ENCODE measurements around the gene GPATCH8.

The GPATCH8 gene

GRCh38 chr17:44444735-44445105 is 58.5 kb downstream of the GPATCH8 start:
- Histone ChIP-seq H3K27me3 (ENCODE audit: insufficient read depth, low read depth) (no peaks in the 10 kb centered on the region), H3K27ac (no peak overlapping the region), H3K4me1 (ENCODE audit: low read depth, poor library complexity, severe bottlenecking) (peaks cover 9% of the 10 kb centered on the region), H3K9ac (no peak overlapping the region), H3K36me3 (ENCODE audit: insufficient read depth) (no peaks in the 10 kb centered on the region), H2AFZ (ENCODE audit: low read depth) (no peak overlapping the region), H3K4me2 (no peak overlapping the region), H3K79me2 (ENCODE audit: insufficient read depth, low read depth) (peaks cover 46% of the 10 kb centered on the region; the same call in 1 of the 2 replicates), H3K4me3 (IDR thresholded peaks at IDR 0.05; ENCODE audit: insufficient read depth, low read depth, low read length) (no peak overlapping the region), H4K20me1 (ENCODE audit: insufficient read depth) (no peaks in the 10 kb centered on the region; the same call in 1 of the 2 replicates)
- TF ChIP-seq CTCF (conservative IDR thresholded peaks at IDR 0.05; ENCODE audit: low read depth, low read length) = no peak

DNA sequence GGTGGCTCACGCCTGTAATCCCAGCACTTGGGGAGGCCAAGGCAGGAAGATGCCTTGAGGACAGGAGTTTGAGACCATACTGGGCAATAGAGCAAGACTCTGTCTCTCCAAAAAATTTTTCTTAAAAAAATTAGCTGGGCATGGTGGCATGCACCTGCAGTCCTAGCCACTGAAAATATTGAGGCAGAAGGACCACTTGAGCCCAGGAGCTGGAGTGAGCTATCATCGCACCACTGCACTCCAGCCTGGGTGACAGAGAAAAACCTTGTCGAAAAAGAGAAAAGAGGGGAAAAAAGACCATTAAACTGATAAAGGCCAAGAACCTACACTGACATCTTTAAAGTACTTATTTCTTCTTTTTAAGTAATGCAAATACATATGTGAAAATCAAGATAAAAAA is 60.4 kb downstream of the GPATCH8 start:
- Histone ChIP-seq H3K27me3 (ENCODE audit: insufficient read depth, low read depth) (no peaks in the 10 kb centered on the region), H3K4me2 (no peak overlapping the region), H4K20me1 (ENCODE audit: insufficient read depth) (no peaks in the 10 kb centered on the region; the same call in 1 of the 2 replicates), H3K4me1 (ENCODE audit: low read depth, poor library complexity, severe bottlenecking) (peaks cover 28% of the 10 kb centered on the region), H3K27ac (no peak overlapping the region), H3K4me3 (IDR thresholded peaks at IDR 0.05; ENCODE audit: insufficient read depth, low read depth, low read length) (no peak overlapping the region), H2AFZ (ENCODE audit: low read depth) (no peak overlapping the region), H3K79me2 (ENCODE audit: insufficient read depth, low read depth) (peaks cover 39% of the 10 kb centered on the region; the same call in 1 of the 2 replicates), H3K36me3 (ENCODE audit: insufficient read depth) (no peaks in the 10 kb centered on the region), H3K9ac (no peak overlapping the region)
- TF ChIP-seq CTCF (conservative IDR thresholded peaks at IDR 0.05; ENCODE audit: low read depth, low read length) = no peak

GRCh38 chr17:44439168-44439567 is 64.0 kb downstream of the GPATCH8 start:
- no peaks in the 10 kb centered on the region for H4K20me1 ChIP-seq (ENCODE audit: insufficient read depth)
- peaks cover 58% of the 10 kb centered on the region for H3K4me1 ChIP-seq (ENCODE audit: low read depth, poor library complexity, severe bottlenecking)
- H3K9ac ChIP-seq = no peak overlapping the region
- TF ChIP-seq CTCF (conservative IDR thresholded peaks at IDR 0.05; ENCODE audit: low read depth, low read length) = no peak
- H3K4me2 ChIP-seq = peak overlapping the region; percentile 79
- peaks cover 31% of the 10 kb centered on the region; the same call in 1 of the 2 replicates for H3K79me2 ChIP-seq (ENCODE audit: insufficient read depth, low read depth)
- H3K27ac ChIP-seq = peak overlapping the region; percentile 65
- no peaks in the 10 kb centered on the region for H3K27me3 ChIP-seq (ENCODE audit: insufficient read depth, low read depth)
- H3K4me3 ChIP-seq (IDR thresholded peaks at IDR 0.05; ENCODE audit: insufficient read depth, low read depth, low read length) = no peak overlapping the region
- no peak overlapping the region for H2AFZ ChIP-seq (ENCODE audit: low read depth)
- H3K36me3 ChIP-seq (ENCODE audit: insufficient read depth) = no peaks in the 10 kb centered on the region; the same call in 1 of the 2 replicates

DNA sequence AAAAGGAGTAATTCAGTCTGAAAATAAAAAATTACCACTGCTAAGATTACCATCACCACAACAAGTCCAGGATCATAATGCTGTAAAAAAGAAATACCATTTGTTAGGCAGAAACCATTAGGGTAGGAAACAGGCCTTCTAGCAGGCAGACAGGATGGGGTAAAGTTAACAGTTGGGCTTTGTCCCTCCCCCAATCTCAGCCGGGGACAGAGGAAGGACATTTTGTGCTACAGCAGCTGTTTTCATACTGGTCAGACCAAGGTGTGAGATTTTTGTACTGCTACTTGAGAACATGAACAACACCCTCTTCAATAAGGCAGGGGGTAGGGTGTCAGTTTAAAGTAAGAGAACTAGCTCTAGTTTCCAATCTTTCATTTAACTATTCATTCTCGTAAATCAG is 64.6 kb downstream of the GPATCH8 start:
- Histone ChIP-seq H3K4me3 (IDR thresholded peaks at IDR 0.05; ENCODE audit: insufficient read depth, low read depth, low read length) (no peak overlapping the region), H4K20me1 (ENCODE audit: insufficient read depth) (no peaks in the 10 kb centered on the region), H3K79me2 (ENCODE audit: insufficient read depth, low read depth) (peaks cover 30% of the 10 kb centered on the region; the same call in 1 of the 2 replicates), H3K9ac (no peak overlapping the region), H3K27me3 (ENCODE audit: insufficient read depth, low read depth) (no peaks in the 10 kb centered on the region), H2AFZ (ENCODE audit: low read depth) (no peak overlapping the region), H3K27ac (peak overlapping the region; percentile 65), H3K36me3 (ENCODE audit: insufficient read depth) (no peaks in the 10 kb centered on the region; the same call in 1 of the 2 replicates), H3K4me1 (ENCODE audit: low read depth, poor library complexity, severe bottlenecking) (peaks cover 63% of the 10 kb centered on the region), H3K4me2 (peak overlapping the region; percentile 79)
- no peak for TF ChIP-seq CTCF (conservative IDR thresholded peaks at IDR 0.05; ENCODE audit: low read depth, low read length)
